SH-SY5Y (cell line): Measurements from ENCODE around the gene CDC27.

Experiments used
- GATA2 ChIP-seq: IDR thresholded peaks from 2 replicates; pipeline ENCODE4 v1.6.1; 2011; ENCODE audit warnings: mild to moderate bottlenecking, low read depth, low read length
- GATA3 ChIP-seq: IDR thresholded peaks from 2 replicates; pipeline ENCODE4 v1.6.1; 2011; ENCODE audit warnings: low read depth, mild to moderate bottlenecking, low read length, moderate library complexity

- TF ChIP-seq GATA3, result no peak
- TF ChIP-seq GATA2, result no peak
Measured at GRCh38 chr17:47227862-47228261, 38.8 kb upstream of the CDC27 start.
